ENCODE measurements around the gene COL4A6.

COL4A6 gene

GRCh38 chrX:108126661-108127060 is 311.6 kb downstream of the COL4A6 start:
- no peak overlapping the region for H3K4me3 ChIP-seq (ENCODE audit: low read depth, low read length)
- TF ChIP-seq CTCF (IDR thresholded peaks at IDR 0.05; ENCODE audit: borderline replicate concordance, insufficient read depth, low read depth, low read length): no peak

DNA sequence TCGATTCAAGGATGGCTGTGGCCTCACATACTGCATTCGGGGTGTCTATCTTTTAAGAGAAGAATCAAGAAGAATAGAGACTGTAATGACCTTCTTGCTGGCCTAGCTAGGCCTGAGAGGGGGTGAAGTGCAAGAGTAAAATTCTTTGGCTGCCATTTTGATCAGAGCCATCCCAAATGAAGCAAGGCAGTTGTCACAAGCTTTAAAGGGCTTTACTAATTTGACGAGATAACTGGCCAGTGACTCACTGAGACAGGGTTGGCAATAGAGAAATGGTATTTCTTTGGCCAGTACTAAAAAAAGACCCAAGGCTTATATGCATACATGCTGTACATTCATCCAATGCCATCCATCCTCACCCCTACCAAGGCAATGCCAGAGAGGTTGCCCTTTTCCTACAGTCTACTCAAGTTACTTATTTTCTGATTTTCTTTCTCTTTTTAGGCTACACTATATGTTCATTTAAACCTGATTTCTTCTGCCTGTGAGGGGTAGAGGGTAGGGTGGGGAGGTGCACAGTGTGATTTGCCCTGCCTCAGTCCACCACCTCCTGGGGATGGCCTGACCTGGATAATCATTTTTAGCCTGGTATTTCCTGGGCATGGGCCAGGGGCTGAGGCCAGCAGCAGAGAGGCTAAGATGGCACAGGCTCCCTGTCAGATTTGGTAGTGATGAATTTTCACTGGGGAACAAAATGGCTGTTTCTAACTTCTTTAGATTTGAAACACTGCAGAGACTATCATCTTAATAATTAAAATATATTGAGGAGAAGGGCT is 314.4 kb downstream of the COL4A6 start:
- no peak for TF ChIP-seq CTCF (IDR thresholded peaks at IDR 0.05; ENCODE audit: borderline replicate concordance, insufficient read depth, low read depth, low read length)
- no peak overlapping the region for H3K4me3 ChIP-seq (ENCODE audit: low read depth, low read length)

GRCh38 chrX:108122748-108123147 is 315.5 kb downstream of the COL4A6 start:
- no peak overlapping the region for H3K4me3 ChIP-seq (ENCODE audit: low read depth, low read length)
- TF ChIP-seq CTCF (IDR thresholded peaks at IDR 0.05; ENCODE audit: borderline replicate concordance, insufficient read depth, low read depth, low read length): no peak

DNA sequence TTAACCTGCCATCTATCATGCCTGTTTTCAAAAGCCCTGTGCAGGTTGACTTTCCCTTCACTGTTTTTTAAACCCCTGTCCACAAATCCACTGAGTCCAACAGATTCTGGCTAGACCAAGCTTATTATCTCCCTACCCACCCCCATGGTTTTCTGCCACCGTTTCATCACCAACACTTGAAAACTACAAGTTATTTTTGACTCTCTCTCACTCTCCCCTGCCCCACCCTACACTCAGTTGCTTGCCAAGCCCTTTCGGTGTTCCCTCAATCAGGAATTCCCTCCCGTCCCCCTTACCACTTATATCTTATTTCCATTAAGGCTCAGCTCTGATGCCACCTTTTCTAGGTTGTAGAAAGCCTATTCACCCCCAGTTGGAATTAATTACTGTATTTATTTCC is 316.9 kb downstream of the COL4A6 start:
- no peak for TF ChIP-seq CTCF (IDR thresholded peaks at IDR 0.05; ENCODE audit: borderline replicate concordance, insufficient read depth, low read depth, low read length)
- no peak overlapping the region for H3K4me3 ChIP-seq (ENCODE audit: low read depth, low read length)

- H3K4me3 ChIP-seq (ENCODE audit: low read depth, low read length): no peak overlapping the region
- TF ChIP-seq CTCF (IDR thresholded peaks at IDR 0.05; ENCODE audit: borderline replicate concordance, insufficient read depth, low read depth, low read length): no peak
Observed at GRCh38 chrX:108117988-108118387, 320.2 kb downstream of the COL4A6 start.

DNA sequence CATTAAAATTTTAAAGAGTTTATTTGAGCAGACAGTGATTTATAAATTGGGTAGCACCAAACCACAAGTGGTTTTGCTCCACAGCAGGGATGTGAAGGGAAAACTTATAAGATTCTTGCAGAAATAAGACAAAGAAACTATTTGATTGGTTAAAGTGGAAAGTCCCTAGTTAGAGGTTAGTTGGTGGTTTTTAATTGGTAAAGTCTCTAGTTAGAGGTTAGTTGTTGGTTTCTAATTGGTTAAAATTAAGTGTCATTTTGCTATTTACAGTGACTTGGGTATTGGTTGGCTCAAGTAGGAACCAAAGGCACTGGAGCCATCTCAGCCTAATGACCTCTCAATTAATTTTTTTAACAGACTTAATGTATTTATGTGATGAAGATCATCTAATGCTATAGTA is 323.7 kb downstream of the COL4A6 start:
- H3K4me3 ChIP-seq (ENCODE audit: low read depth, low read length): no peak overlapping the region
- TF ChIP-seq CTCF (IDR thresholded peaks at IDR 0.05; ENCODE audit: borderline replicate concordance, insufficient read depth, low read depth, low read length): no peak

All from GM12875 (cell line).